Effector memory CD4-positive, alpha-beta T cell (primary cell): ENCODE measurements around the gene CKAP5.

Source experiments
- DNase-seq, 3 donors: peaks; one replicate each; pipeline ENCODE4 v3.0.0-alpha.2; 2020
- H3K27ac ChIP-seq: 2 replicates; pipeline ENCODE4 v1.7.0; 2013; ENCODE audit warnings: mild to moderate bottlenecking, low read length, moderate library complexity; ENCODE audit not compliant: insufficient read depth, poor library complexity, severe bottlenecking
- H3K27me3 ChIP-seq: replicated peaks from 2 replicates; pipeline ENCODE4 v1.7.0; 2013; ENCODE audit warnings: mild to moderate bottlenecking, low read length; ENCODE audit not compliant: insufficient read depth, control insufficient read depth, poor library complexity, severe bottlenecking
- H3K36me3 ChIP-seq: 2 replicates; pipeline ENCODE4 v1.7.0; 2013; ENCODE audit warnings: mild to moderate bottlenecking, low read length, moderate library complexity; ENCODE audit not compliant: control insufficient read depth, insufficient read depth
- H3K4me1 ChIP-seq: 2 replicates; pipeline ENCODE4 v1.7.0; 2013; ENCODE audit warnings: low read length, mild to moderate bottlenecking; ENCODE audit not compliant: control insufficient read depth, insufficient read depth, poor library complexity, severe bottlenecking
- H3K4me3 ChIP-seq: 2 replicates; pipeline ENCODE4 v1.7.0; 2013; ENCODE audit warnings: low read length, low read depth, mild to moderate bottlenecking; ENCODE audit not compliant: insufficient read depth, poor library complexity, severe bottlenecking
- H3K9me3 ChIP-seq: 2 replicates; pipeline ENCODE4 v1.7.0; 2013; ENCODE audit warnings: mild to moderate bottlenecking, low read length, moderate library complexity; ENCODE audit not compliant: control insufficient read depth

The CKAP5 gene

GRCh38 chr11:46886211-46886610 is 40.1 kb upstream of the CKAP5 start:
- DNase-seq: no peak
- H3K27ac ChIP-seq: no peak overlapping the region
- H3K4me3 ChIP-seq: no peak overlapping the region
- no peaks in the 10 kb centered on the region for H3K9me3 ChIP-seq
- no peaks in the 10 kb centered on the region for H3K36me3 ChIP-seq
- no peaks in the 10 kb centered on the region for H3K4me1 ChIP-seq
- H3K27me3 ChIP-seq: no peaks in the 10 kb centered on the region

GRCh38 chr11:46879056-46879585 is 33.0 kb upstream of the CKAP5 start:
- Histone ChIP-seq H3K9me3 (no peaks in the 10 kb centered on the region), H3K27me3 (no peaks in the 10 kb centered on the region), H3K27ac (no peak overlapping the region), H3K36me3 (no peaks in the 10 kb centered on the region), H3K4me1 (no peaks in the 10 kb centered on the region), H3K4me3 (no peak overlapping the region)
- no peak for DNase-seq

GRCh38 chr11:46877580-46877979 is 31.5 kb upstream of the CKAP5 start:
- H3K27ac ChIP-seq: no peak overlapping the region
- H3K36me3 ChIP-seq: no peaks in the 10 kb centered on the region
- DNase-seq: no peak
- H3K27me3 ChIP-seq: no peaks in the 10 kb centered on the region
- no peaks in the 10 kb centered on the region for H3K4me1 ChIP-seq
- H3K9me3 ChIP-seq: no peaks in the 10 kb centered on the region
- no peak overlapping the region for H3K4me3 ChIP-seq

GRCh38 chr11:46876471-46876870 is 30.4 kb upstream of the CKAP5 start:
- H3K27ac ChIP-seq: no peak overlapping the region
- H3K27me3 ChIP-seq: no peaks in the 10 kb centered on the region
- H3K36me3 ChIP-seq: no peaks in the 10 kb centered on the region
- H3K4me3 ChIP-seq: no peak overlapping the region
- H3K9me3 ChIP-seq: no peaks in the 10 kb centered on the region
- no peaks in the 10 kb centered on the region for H3K4me1 ChIP-seq
- no peak for DNase-seq

GRCh38 chr11:46874586-46874985 is 28.5 kb upstream of the CKAP5 start:
- H3K9me3 ChIP-seq: no peaks in the 10 kb centered on the region
- no peak overlapping the region for H3K27ac ChIP-seq
- no peak overlapping the region for H3K4me3 ChIP-seq
- H3K4me1 ChIP-seq: no peaks in the 10 kb centered on the region
- no peaks in the 10 kb centered on the region for H3K36me3 ChIP-seq
- H3K27me3 ChIP-seq: no peaks in the 10 kb centered on the region
- DNase-seq: no peak

- no peaks in the 10 kb centered on the region for H3K4me1 ChIP-seq
- no peak for DNase-seq
- H3K4me3 ChIP-seq: no peak overlapping the region
- H3K27ac ChIP-seq: no peak overlapping the region
- H3K36me3 ChIP-seq: no peaks in the 10 kb centered on the region
- H3K27me3 ChIP-seq: no peaks in the 10 kb centered on the region
- no peaks in the 10 kb centered on the region for H3K9me3 ChIP-seq
Measured at GRCh38 chr11:46868912-46869311, 22.8 kb upstream of the CKAP5 start.

- no peaks in the 10 kb centered on the region for H3K36me3 ChIP-seq
Measured at GRCh38 chr11:46865340-46865739, 19.3 kb upstream of the CKAP5 start.

GRCh38 chr11:46860218-46860617 is 14.1 kb upstream of the CKAP5 start:
- Histone ChIP-seq H3K9me3 (no peaks in the 10 kb centered on the region), H3K27ac (no peak overlapping the region), H3K4me3 (no peak overlapping the region), H3K27me3 (no peaks in the 10 kb centered on the region), H3K4me1 (no peaks in the 10 kb centered on the region), H3K36me3 (no peaks in the 10 kb centered on the region)
- no peak for DNase-seq

More at GRCh38 chr11:46865340-46865739, 19.3 kb upstream of the CKAP5 start:
- no peak overlapping the region for H3K27ac ChIP-seq
- H3K9me3 ChIP-seq: no peaks in the 10 kb centered on the region
- H3K27me3 ChIP-seq: no peaks in the 10 kb centered on the region
- DNase-seq: no peak
- no peaks in the 10 kb centered on the region for H3K4me1 ChIP-seq
- H3K4me3 ChIP-seq: no peak overlapping the region

- H3K4me3 ChIP-seq: no peak overlapping the region
Measured at GRCh38 chr11:46858920-46859546, 13.0 kb upstream of the CKAP5 start.

GRCh38 chr11:46857666-46858065 is 11.6 kb upstream of the CKAP5 start:
- H3K27ac ChIP-seq: no peak overlapping the region
- no peak for DNase-seq
- H3K4me3 ChIP-seq: no peak overlapping the region
- no peaks in the 10 kb centered on the region for H3K4me1 ChIP-seq
- H3K27me3 ChIP-seq: no peaks in the 10 kb centered on the region
- H3K36me3 ChIP-seq: no peaks in the 10 kb centered on the region
- H3K9me3 ChIP-seq: no peaks in the 10 kb centered on the region

More at GRCh38 chr11:46858920-46859546, 13.0 kb upstream of the CKAP5 start:
- no peaks in the 10 kb centered on the region for H3K36me3 ChIP-seq
- DNase-seq: no peak
- no peaks in the 10 kb centered on the region for H3K4me1 ChIP-seq
- no peaks in the 10 kb centered on the region for H3K27me3 ChIP-seq
- no peak overlapping the region for H3K27ac ChIP-seq
- H3K9me3 ChIP-seq: no peaks in the 10 kb centered on the region
